OCI-LY1 (cell line): ENCODE results near the gene PDE3A.

ENCODE experiments used
- H2AFZ ChIP-seq: fragments of 200-600 bp; sonication (generic), shearing (Covaris generic); 2 replicates; pipeline ENCODE4 v1.6.0; 2014; ENCODE audit warnings: antibody characterized with exemption, mild to moderate bottlenecking, low read length
- H3F3A ChIP-seq: fragments of 200-600 bp; sonication (generic), shearing (Covaris generic); 2 replicates; pipeline ENCODE4 v1.6.0; 2014; ENCODE audit warnings: mild to moderate bottlenecking, antibody characterized with exemption, low read length, moderate library complexity; ENCODE audit not compliant: insufficient read depth
- H3K27ac ChIP-seq: fragments of 200-600 bp; sonication (generic); 2 replicates; pipeline ENCODE4 v1.5.1; 2014; ENCODE audit warnings: low read length, mixed run types, mild to moderate bottlenecking, low read depth; ENCODE audit not compliant: poor library complexity, severe bottlenecking
- H3K27me3 ChIP-seq: fragments of 200-600 bp; sonication (generic); 2 replicates; pipeline ENCODE4 v1.6.0; 2014; ENCODE audit warnings: antibody characterized with exemption, mild to moderate bottlenecking, low read length, moderate library complexity; ENCODE audit not compliant: insufficient read depth
- H3K36me3 ChIP-seq: fragments of 200-600 bp; sonication (generic); 2 replicates; pipeline ENCODE4 v1.6.1; 2014; ENCODE audit warnings: mild to moderate bottlenecking, antibody characterized with exemption, low read length, moderate library complexity, mixed read lengths; ENCODE audit not compliant: insufficient read depth
- H3K4me1 ChIP-seq: fragments of 200-600 bp; sonication (generic); 2 replicates; pipeline ENCODE4 v1.5.1; 2014; ENCODE audit warnings: mild to moderate bottlenecking, low read length, moderate library complexity; ENCODE audit not compliant: insufficient read depth, severe bottlenecking
- H3K4me2 ChIP-seq: fragments of 200-600 bp; sonication (generic), shearing (Covaris generic); 2 replicates; pipeline ENCODE4 v1.6.1; 2014; ENCODE audit warnings: low read length
- H3K4me3 ChIP-seq: fragments of 200-600 bp; sonication (generic); 2 replicates; pipeline ENCODE4 v1.5.1; 2014; ENCODE audit warnings: low read length, low read depth, mild to moderate bottlenecking, mixed read lengths; ENCODE audit not compliant: poor library complexity, severe bottlenecking
- H3K79me2 ChIP-seq: fragments of 200-600 bp; shearing (Covaris generic); 2 replicates; pipeline ENCODE4 v1.6.1; 2016; ENCODE audit warnings: mixed run types, low read length, mixed read lengths; ENCODE audit not compliant: insufficient read depth
- H3K9ac ChIP-seq: fragments of 200-600 bp; sonication (generic), shearing (Covaris generic); 2 replicates; pipeline ENCODE4 v1.6.1; 2014; ENCODE audit warnings: mild to moderate bottlenecking, low read length, mixed read lengths
- H3K9me2 ChIP-seq: fragments of 200-600 bp; sonication (generic), shearing (Covaris generic); 2 replicates; pipeline ENCODE4 v1.6.1; 2014; ENCODE audit warnings: low read depth, mild to moderate bottlenecking, low read length, mixed read lengths
- H3K9me3 ChIP-seq: fragments of 200-600 bp; shearing (Covaris generic); 2 replicates; pipeline ENCODE4 v1.6.1; 2014; ENCODE audit warnings: low read length, mixed read lengths
- H4K20me1 ChIP-seq: fragments of 200-600 bp; sonication (generic), shearing (Covaris generic); 2 replicates; pipeline ENCODE4 v1.6.0; 2016; ENCODE audit warnings: mild to moderate bottlenecking, low read length; ENCODE audit not compliant: insufficient read depth
- EZH2 ChIP-seq: fragments of 200-600 bp; sonication (generic), shearing (Covaris generic); IDR thresholded peaks from 2 replicates; pipeline ENCODE4 v1.8.0; 2017; ENCODE audit warnings: borderline replicate concordance, mixed run types, mild to moderate bottlenecking, antibody characterized with exemption, low read length, moderate library complexity, mixed read lengths
- TF ChIP-seq, protein P1 (sequence below): fragments of 200-600 bp; sonication (generic), shearing (Covaris generic); IDR thresholded peaks from 2 replicates; pipeline ENCODE4 v1.5.1; 2017; ENCODE audit warnings: mild to moderate bottlenecking, antibody characterized with exemption, low read length, moderate library complexity, mixed read lengths

Gene PDE3A

DNA sequence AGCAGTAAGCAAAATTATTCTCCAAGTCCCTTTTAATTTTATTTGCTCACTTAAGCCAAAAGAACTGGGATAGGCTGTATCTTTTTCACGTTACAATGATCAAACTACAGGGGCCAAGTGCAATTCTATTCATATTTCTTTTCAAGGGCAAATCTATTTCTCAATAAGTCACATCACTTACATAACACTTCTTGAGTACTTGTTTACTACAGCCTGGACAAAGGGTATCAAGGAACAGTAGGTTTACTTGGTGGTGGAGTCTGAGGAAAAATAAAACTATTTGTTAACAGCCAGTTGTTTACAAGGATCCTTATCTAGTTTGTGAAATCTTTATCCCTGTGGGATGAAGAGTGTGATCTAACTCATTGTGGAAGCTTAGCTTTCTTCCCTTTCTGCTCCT is 72.1 kb downstream of the PDE3A start:
- Histone ChIP-seq H3K27me3 (no peaks in the 10 kb centered on the region), H3K27ac (no peak overlapping the region), H3K4me3 (no peak overlapping the region), H3K9me2 (no peaks in the 10 kb centered on the region), H3K9me3 (no peaks in the 10 kb centered on the region), H3K9ac (no peak overlapping the region), H2AFZ (no peak overlapping the region), H3K79me2 (no peaks in the 10 kb centered on the region), H3K4me2 (no peak overlapping the region), H4K20me1 (no peaks in the 10 kb centered on the region), H3K36me3 (no peaks in the 10 kb centered on the region), H3K4me1 (no peaks in the 10 kb centered on the region), H3F3A (no peaks in the 10 kb centered on the region)
- TF ChIP-seq, protein P1, sequence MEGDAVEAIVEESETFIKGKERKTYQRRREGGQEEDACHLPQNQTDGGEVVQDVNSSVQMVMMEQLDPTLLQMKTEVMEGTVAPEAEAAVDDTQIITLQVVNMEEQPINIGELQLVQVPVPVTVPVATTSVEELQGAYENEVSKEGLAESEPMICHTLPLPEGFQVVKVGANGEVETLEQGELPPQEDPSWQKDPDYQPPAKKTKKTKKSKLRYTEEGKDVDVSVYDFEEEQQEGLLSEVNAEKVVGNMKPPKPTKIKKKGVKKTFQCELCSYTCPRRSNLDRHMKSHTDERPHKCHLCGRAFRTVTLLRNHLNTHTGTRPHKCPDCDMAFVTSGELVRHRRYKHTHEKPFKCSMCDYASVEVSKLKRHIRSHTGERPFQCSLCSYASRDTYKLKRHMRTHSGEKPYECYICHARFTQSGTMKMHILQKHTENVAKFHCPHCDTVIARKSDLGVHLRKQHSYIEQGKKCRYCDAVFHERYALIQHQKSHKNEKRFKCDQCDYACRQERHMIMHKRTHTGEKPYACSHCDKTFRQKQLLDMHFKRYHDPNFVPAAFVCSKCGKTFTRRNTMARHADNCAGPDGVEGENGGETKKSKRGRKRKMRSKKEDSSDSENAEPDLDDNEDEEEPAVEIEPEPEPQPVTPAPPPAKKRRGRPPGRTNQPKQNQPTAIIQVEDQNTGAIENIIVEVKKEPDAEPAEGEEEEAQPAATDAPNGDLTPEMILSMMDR, result no peak
- TF ChIP-seq EZH2, result no peak

- Histone ChIP-seq H3K36me3 (no peaks in the 10 kb centered on the region), H4K20me1 (no peaks in the 10 kb centered on the region), H3K9me2 (no peaks in the 10 kb centered on the region), H3K9ac (no peak overlapping the region), H3K4me1 (no peaks in the 10 kb centered on the region), H3K4me3 (no peak overlapping the region), H3K27me3 (no peaks in the 10 kb centered on the region), H3K27ac (no peak overlapping the region), H3K4me2 (no peak overlapping the region), H3F3A (no peaks in the 10 kb centered on the region), H3K9me3 (no peaks in the 10 kb centered on the region), H2AFZ (no peak overlapping the region), H3K79me2 (no peaks in the 10 kb centered on the region)
- TF ChIP-seq, protein P1, result no peak
- TF ChIP-seq EZH2, result no peak
Observed at GRCh38 chr12:20442322-20442721, 74.0 kb downstream of the PDE3A start.

GRCh38 chr12:20443255-20443654 is 74.9 kb downstream of the PDE3A start:
- Histone ChIP-seq H3K79me2 (no peaks in the 10 kb centered on the region), H3F3A (no peaks in the 10 kb centered on the region), H3K4me3 (no peak overlapping the region), H3K27me3 (no peaks in the 10 kb centered on the region), H3K9ac (no peak overlapping the region), H4K20me1 (no peaks in the 10 kb centered on the region), H3K9me3 (no peaks in the 10 kb centered on the region), H3K9me2 (no peaks in the 10 kb centered on the region), H3K4me2 (no peak overlapping the region), H3K36me3 (no peaks in the 10 kb centered on the region), H3K27ac (no peak overlapping the region), H3K4me1 (no peaks in the 10 kb centered on the region), H2AFZ (no peak overlapping the region)
- TF ChIP-seq EZH2, result no peak
- TF ChIP-seq, protein P1, result no peak
